ENCODE data around the gene SERGEF. TPM values are rescaled to one million over a fixed set of nuclear protein-coding genes. Genes with fewer than 3 reads are reported as not detected.

The SERGEF gene
- total and polyA plus RNA-seq, 7 donors = 11.1 to 33.1 (median 26.0) TPM

DNA sequence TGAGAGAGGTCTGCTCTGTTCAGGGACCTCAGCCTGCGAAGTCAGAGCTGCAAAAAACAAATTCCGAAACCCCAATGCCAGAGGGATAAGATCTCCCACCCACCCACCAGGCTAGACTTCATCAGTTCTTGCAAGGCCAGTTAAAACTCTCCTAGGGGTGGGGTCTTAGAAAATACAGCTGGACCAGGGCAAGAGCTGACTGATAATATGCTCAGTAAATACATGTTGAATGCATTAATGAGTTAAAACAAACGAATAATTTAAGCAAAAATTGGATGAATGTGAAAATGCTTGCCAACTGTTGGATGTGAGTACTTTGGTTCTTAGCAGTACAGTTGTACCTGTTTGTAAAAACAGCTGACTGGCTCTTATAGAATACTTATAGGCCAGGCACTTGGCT lies 129.8 kb downstream of the SERGEF start:
- DNase-seq (no peak), ATAC-seq (no peak)
- H3K27ac ChIP-seq = no peak overlapping the region
- H3K36me3 ChIP-seq (ENCODE audit: insufficient read depth in 1 of 2, low read depth in 1 of 2) = no peaks in the 10 kb centered on the region
- WGBS, 3 donors = 89 to 91% (median 91%) methylated on average over 3 of the region's 3 CpGs
- no peak overlapping the region for H3K4me3 ChIP-seq
- H3K4me1 ChIP-seq = no peaks in the 10 kb centered on the region
- H3K9me3 ChIP-seq = no peaks in the 10 kb centered on the region
- intact Hi-C loops (cut with DNase I) = no loop called here
- TF ChIP-seq, protein P1, sequence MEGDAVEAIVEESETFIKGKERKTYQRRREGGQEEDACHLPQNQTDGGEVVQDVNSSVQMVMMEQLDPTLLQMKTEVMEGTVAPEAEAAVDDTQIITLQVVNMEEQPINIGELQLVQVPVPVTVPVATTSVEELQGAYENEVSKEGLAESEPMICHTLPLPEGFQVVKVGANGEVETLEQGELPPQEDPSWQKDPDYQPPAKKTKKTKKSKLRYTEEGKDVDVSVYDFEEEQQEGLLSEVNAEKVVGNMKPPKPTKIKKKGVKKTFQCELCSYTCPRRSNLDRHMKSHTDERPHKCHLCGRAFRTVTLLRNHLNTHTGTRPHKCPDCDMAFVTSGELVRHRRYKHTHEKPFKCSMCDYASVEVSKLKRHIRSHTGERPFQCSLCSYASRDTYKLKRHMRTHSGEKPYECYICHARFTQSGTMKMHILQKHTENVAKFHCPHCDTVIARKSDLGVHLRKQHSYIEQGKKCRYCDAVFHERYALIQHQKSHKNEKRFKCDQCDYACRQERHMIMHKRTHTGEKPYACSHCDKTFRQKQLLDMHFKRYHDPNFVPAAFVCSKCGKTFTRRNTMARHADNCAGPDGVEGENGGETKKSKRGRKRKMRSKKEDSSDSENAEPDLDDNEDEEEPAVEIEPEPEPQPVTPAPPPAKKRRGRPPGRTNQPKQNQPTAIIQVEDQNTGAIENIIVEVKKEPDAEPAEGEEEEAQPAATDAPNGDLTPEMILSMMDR (IDR thresholded peaks at IDR 0.05) = no peak
- no peaks in the 10 kb centered on the region for H3K27me3 ChIP-seq (ENCODE audit: insufficient read depth in 3 of 3, low read length in 2 of 3)

DNA sequence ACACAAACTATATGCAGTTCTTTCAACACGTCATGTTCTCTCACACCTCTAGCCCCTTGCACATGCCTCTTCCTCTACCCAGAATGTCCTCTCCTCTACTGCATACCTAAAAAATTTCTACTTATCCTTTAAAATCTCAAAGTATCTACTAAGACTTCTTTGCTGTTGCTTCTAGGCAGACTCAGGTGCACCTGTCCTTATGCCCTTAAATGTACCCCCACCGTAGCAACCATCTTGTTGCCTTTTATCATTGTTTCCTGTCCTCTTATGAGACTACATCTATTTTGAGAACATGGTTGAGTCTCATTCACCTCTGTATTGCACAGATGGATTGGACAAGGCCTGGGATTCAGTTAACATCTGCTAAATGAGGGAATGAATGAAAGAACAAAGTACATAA lies 134.1 kb downstream of the SERGEF start:
- no peak for ATAC-seq
- Histone ChIP-seq H3K4me3 (no peak overlapping the region), H3K36me3 (ENCODE audit: insufficient read depth in 1 of 2, low read depth in 1 of 2) (no peaks in the 10 kb centered on the region), H3K4me1 (peaks cover 4% of the 10 kb centered on the region), H3K9me3 (no peaks in the 10 kb centered on the region), H3K27me3 (ENCODE audit: insufficient read depth in 3 of 3, low read length in 2 of 3) (no peaks in the 10 kb centered on the region), H3K27ac (no peak overlapping the region)
- TF ChIP-seq, protein P1 (IDR thresholded peaks at IDR 0.05) = no peak
- 85 to 91% (median 86%) methylated on average over 2 of the region's 2 CpGs for WGBS, 3 donors
- intact Hi-C loops (cut with DNase I) = no loop called here
- DNase-seq = no peak

DNA sequence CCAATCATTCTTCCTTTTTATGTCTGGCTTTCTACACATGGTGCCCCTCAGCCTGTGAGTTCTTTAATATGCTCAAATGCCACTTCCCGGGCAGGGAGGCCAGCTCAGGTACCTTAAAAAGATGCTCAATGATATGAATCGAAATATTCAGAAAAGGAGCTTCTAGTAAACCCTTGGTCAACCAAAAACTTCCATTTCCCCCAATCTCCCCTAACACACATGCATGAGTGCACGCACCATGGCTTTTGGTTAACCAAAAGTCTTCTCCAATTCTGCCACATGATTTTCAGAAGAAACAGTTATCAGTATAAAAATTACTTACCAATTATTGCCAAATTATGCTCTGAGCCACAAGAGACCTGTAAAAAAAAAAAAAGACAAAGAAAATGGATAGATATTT lies 135.0 kb downstream of the SERGEF start:
- no peaks in the 10 kb centered on the region for H3K27me3 ChIP-seq (ENCODE audit: insufficient read depth in 3 of 3, low read length in 2 of 3)
- intact Hi-C loops (cut with DNase I) = no loop called here
- no peaks in the 10 kb centered on the region for H3K9me3 ChIP-seq
- H3K36me3 ChIP-seq (ENCODE audit: insufficient read depth in 1 of 2, low read depth in 1 of 2) = no peaks in the 10 kb centered on the region
- no peak overlapping the region for H3K27ac ChIP-seq
- TF ChIP-seq, protein P1 (IDR thresholded peaks at IDR 0.05) = no peak
- 96 to 100% (median 98%) methylated on average over 3 of the region's 3 CpGs for WGBS, 3 donors
- DNase-seq = no peak
- ATAC-seq = no peak
- peaks cover 4% of the 10 kb centered on the region for H3K4me1 ChIP-seq
- no peak overlapping the region for H3K4me3 ChIP-seq

DNA sequence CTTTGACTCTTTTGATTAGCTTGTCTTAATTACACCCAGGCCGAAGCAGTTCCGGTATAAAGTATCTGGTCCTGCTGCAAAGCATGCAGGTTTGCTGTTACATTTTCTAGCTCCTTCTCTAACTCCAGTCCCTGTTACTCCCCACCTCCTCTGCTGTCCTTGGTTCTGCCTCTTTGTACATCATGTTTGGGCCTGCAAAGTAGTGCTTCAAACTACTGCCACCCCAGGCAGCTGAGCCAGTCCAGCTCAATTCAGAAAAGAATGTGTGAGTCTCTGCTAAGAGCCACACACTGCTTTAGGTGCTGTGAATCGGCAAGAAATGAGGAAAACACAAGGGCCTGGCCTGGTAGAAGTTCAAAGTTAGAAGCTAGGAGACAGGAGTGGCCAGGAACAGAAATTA lies 136.0 kb downstream of the SERGEF start:
- ATAC-seq (no peak), DNase-seq (no peak)
- TF ChIP-seq, protein P1 (IDR thresholded peaks at IDR 0.05) = no peak
- Histone ChIP-seq H3K27ac (no peak overlapping the region), H3K9me3 (no peaks in the 10 kb centered on the region), H3K4me1 (peaks cover 4% of the 10 kb centered on the region), H3K4me3 (no peak overlapping the region), H3K36me3 (ENCODE audit: insufficient read depth in 1 of 2, low read depth in 1 of 2) (no peaks in the 10 kb centered on the region), H3K27me3 (ENCODE audit: insufficient read depth in 3 of 3, low read length in 2 of 3) (no peaks in the 10 kb centered on the region)
- WGBS, 3 donors = 87 to 94% (median 92%) methylated on average over 3 of the region's 3 CpGs
- intact Hi-C loops (cut with DNase I) = no loop called here

DNA sequence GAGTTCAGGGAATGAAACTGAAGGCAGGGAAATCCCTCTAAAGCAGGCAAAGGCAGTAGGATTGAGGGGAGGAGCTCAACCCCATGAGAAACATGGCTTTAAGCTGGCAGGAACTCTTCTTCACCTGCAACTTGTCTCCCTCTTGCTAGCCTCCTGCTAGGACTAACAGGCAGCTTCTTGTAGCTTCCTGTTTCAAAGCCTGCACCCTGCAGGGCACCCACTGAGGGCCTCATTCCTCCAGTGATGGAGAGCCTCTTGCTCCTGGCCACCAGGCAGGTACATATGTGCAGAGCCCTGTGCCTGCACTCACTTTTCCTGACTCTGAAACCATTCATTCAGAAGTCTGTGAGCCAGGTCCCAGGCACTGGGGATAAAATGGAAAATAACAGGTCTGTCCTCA lies 137.0 kb downstream of the SERGEF start:
- no peaks in the 10 kb centered on the region for H3K9me3 ChIP-seq
- H3K27ac ChIP-seq = no peak overlapping the region
- DNase-seq = no peak
- H3K4me1 ChIP-seq = peaks cover 4% of the 10 kb centered on the region
- intact Hi-C loops (cut with DNase I) = no loop called here
- H3K4me3 ChIP-seq = no peak overlapping the region
- no peaks in the 10 kb centered on the region for H3K36me3 ChIP-seq (ENCODE audit: insufficient read depth in 1 of 2, low read depth in 1 of 2)
- TF ChIP-seq, protein P1 (IDR thresholded peaks at IDR 0.05) = no peak
- ATAC-seq = no peak
- no peaks in the 10 kb centered on the region for H3K27me3 ChIP-seq (ENCODE audit: insufficient read depth in 3 of 3, low read length in 2 of 3)
